ENCODE measurements around the gene SMCO2.
A peak's percentile ranks its signal among the peaks of the same experiment; 100 is the strongest.

The SMCO2 gene

DNA sequence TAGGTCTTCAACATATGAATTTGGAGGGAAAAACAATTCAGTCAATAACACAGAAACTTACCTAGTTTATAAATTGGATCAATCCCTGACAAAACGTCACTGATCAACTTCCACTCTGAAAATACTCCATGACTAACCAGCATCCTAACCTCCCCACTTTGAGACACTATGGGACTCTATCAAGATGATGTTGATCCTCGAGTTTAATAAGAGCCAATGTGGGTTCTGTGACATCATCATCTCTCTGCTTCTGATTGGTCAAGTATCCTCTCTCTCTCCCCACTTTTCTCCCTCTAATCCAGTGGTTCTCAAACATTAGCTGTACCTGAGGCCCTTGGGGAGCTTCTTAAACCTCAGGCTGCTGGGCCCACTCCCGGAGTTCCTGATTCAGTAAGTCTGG is at the start of gene SMCO2:
Gene SMCO2, plus strand, starts transcription at position 301 of the 400 bp plus-strand sequence. CDS start 23,896 bp downstream, outside the sequence.
- FAIRE-seq (no peak), DNase-seq (ENCODE audit: low spot score) (no peak)

DNA sequence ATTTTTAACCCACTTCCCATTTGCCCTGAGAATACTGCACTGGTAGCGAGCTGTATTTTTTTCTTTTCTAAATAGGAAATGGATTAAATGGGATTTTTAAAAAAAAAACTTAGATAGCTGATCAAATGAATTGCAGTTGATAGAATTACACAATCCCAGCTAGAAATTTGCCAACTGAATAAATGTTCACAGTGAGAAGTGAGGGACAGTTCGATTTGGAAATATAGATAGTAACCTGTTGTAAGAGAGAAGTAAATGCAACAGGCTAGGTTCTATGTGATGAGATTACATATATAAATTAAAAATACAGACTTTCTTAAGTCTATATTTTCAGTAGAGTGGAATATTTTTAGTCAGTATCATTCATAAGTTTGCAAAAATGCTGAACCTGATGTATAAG is 48.1 kb upstream of the SMCO2 start:
- no peak for DNase-seq (ENCODE audit: low spot score)
- no peak for FAIRE-seq

DNA sequence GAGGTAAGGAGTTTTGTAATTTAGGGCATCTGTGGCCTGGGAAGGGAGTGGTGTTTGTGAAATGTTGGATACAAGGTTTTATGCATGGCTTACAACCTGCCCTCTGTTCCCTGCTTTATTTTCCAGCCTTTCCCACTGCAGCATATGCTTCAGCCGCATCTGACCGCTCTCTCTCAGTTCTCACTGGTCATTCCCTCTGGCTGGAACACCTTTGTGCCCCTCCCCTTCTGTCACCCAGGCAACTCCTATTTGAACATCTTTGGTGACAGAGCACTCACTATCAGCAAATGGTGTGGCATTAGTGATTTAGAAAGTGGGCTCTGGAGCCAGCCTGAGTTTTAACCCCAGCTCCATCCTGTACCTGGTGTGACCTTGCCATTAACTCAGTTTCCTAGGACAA is 47.5 kb upstream of the SMCO2 start:
- FAIRE-seq, result no peak
- DNase-seq (ENCODE audit: low spot score), result no peak

DNA sequence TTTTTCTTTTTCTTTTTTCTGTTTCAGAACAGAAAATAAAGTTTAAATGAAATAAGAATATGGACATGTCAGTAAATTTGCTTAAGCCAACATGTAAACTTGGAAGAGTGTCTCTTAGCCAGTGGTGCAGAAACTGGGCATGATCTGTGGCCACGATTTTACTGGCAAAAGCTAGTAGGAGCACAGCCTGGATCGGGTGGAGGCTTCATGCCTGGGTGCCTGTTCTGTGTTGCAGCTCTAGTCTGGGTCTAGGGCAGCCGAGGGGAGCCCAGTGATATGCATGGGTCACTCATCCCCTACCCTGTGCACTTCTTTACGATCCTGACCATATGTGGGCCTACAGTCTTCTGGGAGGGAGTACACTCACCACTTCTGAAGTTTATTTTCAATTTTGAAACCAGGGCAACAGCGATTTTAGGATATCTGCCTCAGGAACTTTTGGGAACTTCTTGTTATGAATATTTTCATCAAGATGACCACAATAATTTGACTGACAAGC is 45.6 kb upstream of the SMCO2 start:
- DNase-seq (ENCODE audit: low spot score) (no peak), FAIRE-seq (no peak)

DNA sequence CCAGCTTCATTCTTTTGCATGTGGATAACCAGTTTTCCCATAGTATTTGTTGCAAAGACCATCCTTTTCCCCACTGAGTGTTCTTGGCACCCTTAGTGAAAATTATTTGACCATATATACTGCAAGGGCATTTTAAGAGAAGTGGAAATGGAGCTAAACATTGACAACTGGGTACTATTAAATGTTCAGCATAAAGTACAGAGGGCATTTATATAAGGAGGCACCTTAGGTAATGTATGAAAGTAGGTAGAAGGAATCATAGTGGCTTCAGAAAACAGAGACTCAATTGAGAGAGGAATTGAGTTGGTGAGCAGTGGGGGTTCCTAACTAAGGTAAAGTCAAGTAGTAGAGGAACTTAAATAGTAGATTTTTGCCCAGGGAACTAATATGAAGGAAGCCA is 34.5 kb upstream of the SMCO2 start:
- FAIRE-seq, result no peak
- no peak for DNase-seq (ENCODE audit: low spot score)

DNA sequence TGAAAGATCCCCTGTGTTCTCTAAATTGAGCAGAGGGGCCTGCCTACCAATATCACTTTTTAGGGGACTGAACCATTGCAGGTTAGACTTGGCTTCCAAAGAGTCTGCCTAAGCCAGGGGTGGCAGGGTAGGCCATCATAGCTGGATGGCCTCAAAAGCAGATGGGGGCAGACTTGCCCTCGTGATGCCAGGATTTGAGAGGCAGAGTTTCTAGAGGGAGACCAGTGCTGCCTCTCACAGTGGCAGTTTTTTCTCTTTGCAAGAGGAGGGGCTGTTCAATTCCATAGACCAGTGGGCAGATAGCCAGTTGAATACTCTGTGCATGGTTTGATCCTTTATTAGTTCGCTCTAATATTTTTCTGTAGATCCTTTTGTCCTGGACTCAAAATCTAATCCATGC is 23.8 kb upstream of the SMCO2 start:
- DNase-seq (ENCODE audit: low spot score) (no peak), FAIRE-seq (no peak)

DNA sequence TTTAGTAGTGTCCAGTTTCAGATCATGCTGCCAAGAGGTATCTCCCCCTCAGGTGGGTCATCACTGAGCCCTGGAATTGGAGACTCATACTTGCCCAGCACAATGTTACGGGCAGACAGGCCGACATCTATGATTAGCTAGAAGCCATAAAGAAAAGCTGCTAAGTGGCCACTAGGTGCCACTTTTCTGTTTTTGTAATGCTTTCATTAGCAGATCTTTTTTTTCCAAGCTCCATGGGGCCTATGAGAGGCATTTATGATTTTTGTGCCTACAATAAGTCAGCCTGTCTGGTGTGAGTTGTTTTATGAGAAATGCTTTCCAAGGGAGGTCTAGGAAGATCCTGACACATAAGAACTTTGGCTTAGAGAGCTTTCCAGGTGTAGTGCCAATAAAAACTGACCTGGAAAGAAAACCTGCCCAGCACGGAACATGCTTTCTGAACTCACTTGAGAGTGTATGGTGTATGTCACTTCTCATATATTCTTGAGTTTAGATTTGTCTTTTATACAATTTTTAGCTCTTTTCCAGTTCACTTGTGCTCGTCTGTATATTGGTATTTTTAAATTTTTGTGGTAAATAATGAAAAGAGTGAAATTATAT is 21.8 kb upstream of the SMCO2 start:
- FAIRE-seq, result no peak
- DNase-seq (ENCODE audit: low spot score), result peak; percentile 35

DNA sequence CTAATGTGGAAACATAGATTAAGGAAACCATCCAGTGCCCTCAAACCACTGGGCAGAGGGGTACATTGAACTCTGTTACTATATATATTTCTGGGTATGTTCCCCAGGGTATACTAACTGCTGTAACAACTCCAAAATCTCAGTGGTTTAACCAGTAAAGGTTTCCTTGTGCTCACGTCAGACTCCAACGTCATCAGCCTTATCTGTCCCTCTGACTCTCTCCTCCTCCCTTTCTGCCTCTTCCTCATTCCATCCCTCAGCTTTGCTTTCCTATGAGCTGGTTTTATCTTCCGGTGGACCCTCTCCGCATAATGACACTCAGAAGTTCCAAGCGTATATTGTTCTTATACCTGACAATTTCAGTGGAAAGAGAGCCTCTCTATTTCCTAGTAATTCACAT is 21.2 kb upstream of the SMCO2 start:
- FAIRE-seq, result no peak
- no peak for DNase-seq (ENCODE audit: low spot score)

DNA sequence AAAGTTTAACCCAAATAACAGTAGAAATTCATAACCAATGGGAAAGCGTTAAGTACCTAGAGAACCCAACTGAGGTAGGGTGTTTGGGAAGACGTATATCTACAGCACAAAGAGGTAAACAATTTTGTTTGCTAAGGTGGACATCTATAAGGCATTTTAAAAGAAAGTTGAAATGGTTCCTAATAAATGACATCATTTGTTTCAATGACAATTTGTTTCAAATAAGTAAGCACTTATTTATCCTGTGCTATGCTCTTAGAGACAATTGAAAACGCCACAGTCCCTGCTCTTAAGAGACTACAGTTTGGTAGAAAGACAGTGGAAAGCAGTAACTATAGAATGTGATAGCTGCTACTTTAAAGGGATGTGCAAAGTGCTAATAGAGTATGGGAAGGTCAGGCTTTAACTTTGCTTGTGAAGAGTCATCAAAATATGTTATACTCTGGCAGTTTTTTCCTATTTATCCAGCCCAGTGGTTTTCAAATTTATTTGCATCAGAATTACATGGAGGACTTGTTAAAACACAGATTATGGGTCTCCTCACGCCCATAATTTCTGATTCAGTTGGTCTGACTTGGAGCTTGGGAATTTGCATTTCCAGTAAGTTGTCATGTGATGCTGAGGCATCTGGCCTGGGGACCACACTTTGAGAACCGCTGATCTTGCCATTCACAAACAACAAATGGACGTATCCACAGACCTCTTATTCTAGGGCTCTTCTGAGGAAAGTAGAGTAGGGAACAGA is 19.6 kb upstream of the SMCO2 start:
- DNase-seq (ENCODE audit: low spot score) (no peak), FAIRE-seq (no peak)

DNA sequence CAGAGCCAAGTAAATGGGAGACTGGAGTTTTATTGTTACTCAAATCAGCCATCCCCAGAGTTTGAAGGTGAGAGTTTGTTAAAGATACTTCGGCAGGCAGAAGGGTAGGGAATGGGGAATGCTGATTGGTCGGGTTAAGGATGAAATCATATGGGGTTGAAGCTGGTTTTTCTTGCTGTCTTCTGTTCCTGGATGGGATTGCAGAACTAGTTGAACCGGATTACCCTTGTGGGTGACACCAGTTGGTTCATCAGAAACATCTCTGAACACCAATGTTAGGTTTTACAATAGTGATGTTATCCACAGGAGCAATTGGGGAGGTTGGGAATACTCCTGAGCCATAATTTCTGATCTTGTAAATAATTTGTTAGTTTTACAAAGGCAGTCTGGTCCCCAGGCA is 18.7 kb upstream of the SMCO2 start:
- no peak for FAIRE-seq
- no peak for DNase-seq (ENCODE audit: low spot score)

DNA sequence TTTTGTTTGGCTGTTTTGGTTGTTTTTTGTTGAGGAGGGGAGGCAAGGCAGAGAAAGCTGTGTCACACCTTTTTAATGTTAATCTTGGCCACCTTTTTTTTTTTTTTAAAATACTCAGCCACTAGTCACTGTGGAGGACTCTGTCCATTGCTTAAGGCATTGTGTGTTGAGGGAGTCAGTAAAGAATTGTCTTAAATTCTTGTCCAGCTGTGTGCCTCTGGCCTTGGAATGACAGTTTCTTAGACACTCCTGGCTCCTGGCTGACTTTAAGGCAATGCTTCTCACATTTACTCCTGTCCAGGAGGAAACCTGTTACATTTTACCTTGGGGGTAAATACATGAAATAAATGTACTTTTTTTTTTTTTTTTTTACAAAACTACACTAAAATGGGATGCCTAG is 18.1 kb upstream of the SMCO2 start:
- DNase-seq (ENCODE audit: low spot score) (no peak), FAIRE-seq (no peak)

DNA sequence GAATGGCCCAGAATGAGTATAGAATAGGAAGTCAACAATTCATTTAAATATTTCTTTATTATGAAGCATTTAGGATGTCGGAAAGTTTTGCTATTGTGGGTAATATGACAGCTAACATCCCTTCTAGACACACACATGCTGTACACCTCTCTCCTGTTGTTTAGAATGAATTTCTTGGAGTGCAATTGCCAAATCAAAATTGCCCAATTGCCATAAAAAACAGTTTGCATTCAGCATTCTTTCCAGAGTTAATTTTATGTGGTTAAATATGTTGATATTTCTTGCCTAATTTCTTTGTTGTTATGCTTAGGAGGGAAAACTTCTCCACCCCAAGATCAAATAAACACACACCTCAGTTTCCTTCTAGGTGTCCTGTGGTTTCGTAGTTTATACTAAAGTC is 16.9 kb upstream of the SMCO2 start:
- DNase-seq (ENCODE audit: low spot score), result no peak
- FAIRE-seq, result no peak

DNA sequence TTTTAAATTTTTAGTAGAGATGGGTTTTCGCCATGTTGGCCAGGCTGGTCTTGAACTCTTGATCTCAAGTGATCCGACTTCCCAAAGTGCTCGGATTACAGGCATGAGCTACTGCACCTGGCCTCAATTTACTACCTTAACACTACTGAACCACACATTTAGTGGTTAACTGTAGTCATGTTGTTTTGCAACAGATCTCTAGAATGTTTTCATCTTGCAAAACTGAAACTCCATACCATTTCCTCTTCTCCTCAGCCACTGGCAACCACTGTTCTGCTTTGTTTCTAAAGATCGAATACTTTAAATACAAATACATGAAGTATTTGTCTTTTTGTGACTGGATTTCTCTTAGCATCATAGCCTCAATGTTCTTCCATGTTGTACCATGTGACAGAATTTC is 15.4 kb upstream of the SMCO2 start:
- DNase-seq (ENCODE audit: low spot score) (no peak), FAIRE-seq (no peak)

DNA sequence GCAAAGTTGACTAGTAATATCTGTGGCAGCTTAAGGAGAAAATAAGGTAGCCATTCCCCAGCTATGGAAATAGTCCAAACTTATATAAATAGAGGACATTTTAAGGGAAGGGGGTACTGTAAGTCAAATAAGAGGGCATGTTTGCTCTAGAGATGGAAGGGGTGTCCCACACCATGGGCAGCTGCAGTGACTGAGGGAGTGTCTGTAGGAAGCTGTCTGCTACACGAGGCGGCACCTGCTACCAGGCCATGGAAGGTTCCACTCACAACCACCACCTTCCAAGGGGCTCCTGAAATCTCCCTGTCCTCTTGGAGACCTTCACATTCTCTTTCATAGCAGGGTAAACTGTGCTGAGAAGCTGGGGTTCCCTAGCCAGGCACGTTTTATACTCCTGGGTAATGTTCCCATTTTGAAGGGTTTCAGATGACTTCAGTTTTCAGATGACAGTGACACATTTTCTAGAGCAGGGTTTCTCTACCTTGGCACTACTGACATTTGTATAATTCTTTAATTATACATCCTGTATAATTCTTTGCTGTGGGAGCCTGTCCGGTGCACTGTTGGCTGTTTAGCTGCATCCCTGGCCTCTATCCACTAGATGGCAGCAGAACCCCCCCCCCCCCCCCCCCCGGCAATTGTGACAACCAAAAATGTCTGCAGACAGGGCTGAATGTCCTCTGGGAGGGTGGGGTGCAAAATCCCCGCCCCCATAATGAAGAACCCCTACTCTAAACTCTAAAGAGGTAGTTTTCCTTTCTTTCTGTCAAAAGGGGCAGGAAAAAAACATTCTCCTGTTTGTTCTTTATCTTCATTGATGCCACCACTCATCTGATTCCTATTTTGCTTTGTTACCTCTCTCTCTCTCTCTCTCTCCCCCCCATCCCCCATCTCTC is 11.6 kb upstream of the SMCO2 start:
- no peak for FAIRE-seq
- peak; percentile 6 for DNase-seq (ENCODE audit: low spot score)

DNA sequence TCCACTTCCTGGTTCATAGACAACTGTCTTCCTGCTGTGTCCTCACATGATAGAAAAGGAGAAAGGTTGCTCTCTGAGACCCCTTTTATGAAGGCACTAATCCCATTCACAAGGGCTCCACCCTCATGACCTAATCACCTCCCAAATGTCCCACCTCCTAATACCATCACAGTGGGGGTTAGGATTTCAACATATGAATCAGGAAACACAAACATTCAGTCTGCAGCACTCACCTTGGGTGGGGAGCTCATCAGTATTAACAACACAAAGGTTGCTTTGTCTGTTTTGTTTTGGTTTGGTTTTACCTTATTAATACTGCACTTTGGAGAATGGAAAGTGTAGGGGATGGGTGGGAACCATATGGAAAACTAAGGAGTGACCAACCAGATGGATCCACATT is 10.5 kb upstream of the SMCO2 start:
- FAIRE-seq (no peak), DNase-seq (ENCODE audit: low spot score) (no peak)

DNA sequence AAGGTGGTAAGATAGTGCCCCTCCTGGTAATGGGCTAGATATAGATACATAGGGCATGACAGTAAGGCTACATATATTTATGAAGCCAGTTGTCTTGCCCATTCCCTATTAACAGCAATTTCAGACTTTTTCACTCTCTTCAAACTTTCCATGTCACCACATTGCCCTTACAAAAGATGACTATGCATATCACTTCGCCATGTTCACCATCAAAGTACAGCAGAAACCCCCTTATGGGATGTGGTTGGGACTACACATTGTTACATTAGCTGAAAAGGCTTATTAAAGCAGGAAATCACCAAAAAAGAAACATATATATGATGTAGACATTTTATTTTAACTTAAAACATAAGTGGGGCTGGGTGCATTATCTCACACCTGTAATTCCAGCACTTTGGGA is 9.8 kb upstream of the SMCO2 start:
- DNase-seq (ENCODE audit: low spot score) (no peak), FAIRE-seq (no peak)

DNA sequence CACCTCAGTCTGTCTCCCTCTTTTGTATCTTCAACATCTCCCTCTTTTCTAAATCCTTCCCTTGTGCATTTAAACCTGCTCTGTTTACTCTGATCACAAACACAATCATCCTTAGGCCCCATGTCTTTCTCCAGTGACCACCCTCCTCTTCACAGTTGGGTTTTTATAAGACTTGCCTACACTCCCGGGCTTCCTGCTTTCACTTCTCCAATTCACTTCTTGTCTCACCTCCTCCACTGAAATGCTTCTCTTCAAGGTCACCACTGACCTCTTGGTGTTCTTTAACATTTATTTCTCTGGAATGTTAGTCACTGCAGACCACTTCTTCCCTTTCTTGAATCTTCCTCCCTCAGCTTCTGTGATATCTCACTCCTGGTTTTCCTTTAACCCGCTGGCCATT is 8.7 kb upstream of the SMCO2 start:
- no peak for DNase-seq (ENCODE audit: low spot score)
- FAIRE-seq, result no peak

DNA sequence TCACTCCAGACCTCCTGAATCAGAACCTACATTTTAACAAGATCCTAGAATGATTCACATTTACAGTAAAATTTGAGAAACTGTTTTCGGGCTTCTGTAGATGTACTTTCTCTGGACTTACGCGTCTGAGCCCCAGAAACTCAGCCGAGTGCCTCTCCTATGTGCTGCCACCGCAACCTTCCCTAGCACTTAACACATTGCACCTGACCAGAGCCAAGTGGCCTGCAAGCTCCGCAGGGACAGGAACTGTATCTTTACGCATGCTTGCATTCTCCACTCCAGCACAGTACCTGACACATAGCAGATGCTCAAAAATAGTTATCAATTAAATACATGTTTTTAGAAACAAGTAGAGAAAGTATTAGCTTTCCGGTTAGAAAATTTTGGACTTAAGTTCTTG is 1.2 kb downstream of the SMCO2 start:
- FAIRE-seq, result no peak
- DNase-seq (ENCODE audit: low spot score), result no peak

DNA sequence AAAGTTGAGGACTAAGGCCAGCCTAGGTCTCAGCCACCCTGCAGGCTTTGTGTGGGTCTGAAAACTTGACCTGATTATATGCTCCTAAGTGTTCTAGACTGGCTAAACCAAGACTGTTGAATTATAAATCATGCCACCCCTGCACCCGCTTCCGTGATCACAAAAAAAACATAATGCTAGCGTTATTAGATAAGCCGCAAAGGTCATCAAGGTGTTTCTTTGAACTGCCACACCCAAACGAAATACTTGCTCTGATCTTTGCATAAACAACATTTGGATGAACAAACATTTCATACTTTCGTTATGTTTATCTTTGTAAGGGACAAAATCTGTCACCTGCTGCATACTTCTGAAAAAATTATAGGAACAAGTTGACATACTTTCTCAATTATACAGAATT is 2.5 kb downstream of the SMCO2 start:
- FAIRE-seq (no peak), DNase-seq (ENCODE audit: low spot score) (no peak)

DNA sequence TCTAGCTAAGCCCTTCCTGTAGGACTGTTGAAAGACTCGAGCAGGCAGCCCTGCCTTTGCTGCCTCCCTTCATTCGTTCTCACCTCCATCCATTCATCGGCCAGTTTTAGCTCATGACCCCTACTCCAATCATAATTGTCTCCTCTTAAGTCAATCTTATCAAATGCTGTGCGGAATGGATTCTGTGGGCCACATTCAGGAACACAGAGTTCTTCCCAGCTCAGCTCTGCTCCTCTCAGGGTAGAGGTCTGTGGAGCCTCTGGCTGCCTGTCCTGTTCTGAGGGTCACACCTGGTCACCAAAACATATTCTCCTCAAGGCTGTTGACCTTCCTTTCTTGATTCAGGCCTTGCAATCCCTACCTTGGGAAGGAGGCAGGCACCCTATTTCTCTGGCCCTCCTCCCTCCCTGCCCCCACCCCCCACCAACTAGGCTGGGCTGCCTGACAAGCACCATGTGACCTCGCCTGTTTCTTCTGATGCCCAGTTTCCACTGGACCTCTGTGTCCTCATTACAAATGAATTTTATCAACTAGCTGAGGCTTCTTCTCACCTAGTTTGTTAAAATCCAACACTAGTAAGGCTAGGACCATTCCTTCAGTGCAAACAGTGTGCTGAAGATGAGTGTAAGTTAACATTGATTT is 3.5 kb downstream of the SMCO2 start:
- DNase-seq (ENCODE audit: low spot score), result no peak
- no peak for FAIRE-seq

DNA sequence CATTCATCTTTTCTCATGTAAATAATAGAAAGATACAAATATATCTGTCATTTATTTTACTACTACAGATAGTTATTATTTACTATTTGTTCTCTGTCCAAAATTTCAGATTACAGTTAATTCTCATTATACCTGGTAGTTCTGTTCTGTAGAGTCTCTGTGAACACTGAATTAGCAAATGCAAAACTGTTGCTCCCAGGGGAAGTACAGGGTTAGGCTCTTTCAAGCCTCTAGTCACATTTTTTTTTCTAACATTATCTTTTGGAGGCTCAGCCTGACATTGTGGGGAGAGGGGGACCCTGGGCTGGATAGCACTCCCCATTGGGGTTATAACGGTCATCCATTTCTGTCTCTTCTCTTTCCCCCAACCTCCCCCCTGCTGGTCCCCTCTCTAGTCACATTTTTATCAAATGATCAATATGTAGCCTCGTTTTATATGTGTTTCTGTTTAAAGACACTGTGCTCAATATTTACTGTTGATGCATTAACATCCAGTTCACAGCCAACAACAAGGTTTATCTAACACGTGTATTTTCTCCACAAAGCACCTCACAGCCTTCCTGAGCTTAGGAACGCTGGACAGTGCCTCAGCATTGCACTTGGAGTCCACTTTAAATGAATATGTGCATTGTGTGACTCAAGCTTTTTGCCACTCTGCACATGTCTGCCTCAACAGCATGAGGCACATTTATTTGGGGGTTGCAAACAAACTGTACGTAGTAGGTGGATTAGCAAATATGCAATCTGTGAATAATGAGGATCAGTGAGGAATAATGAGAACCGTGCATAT is 4.7 kb downstream of the SMCO2 start:
- FAIRE-seq (no peak), DNase-seq (ENCODE audit: low spot score) (no peak)

Data from RCC 7860 (cell line).